Testis (tissue), 2 donors: ENCODE data around the gene ICE2.

Experiments
- CTCF ChIP-seq, 3 experiments: fragments of 450-650 bp in 2 of 3; fragments of 200-600 bp in 1 of 3; sonication (generic) in 1 of 3; IDR thresholded peaks; one replicate each; pipeline ENCODE4 v1.5.1; 2016 to 2019; ENCODE audit warnings: antibody characterized with exemption in 3 of 3, mild to moderate bottlenecking in 2 of 3, moderate library complexity in 1 of 3
- POLR2A ChIP-seq: fragments of 450-650 bp; IDR thresholded peaks from one replicate; pipeline ENCODE4 v1.6.1; 2017; ENCODE audit warnings: antibody characterized with exemption, mild to moderate bottlenecking, moderate library complexity

DNA sequence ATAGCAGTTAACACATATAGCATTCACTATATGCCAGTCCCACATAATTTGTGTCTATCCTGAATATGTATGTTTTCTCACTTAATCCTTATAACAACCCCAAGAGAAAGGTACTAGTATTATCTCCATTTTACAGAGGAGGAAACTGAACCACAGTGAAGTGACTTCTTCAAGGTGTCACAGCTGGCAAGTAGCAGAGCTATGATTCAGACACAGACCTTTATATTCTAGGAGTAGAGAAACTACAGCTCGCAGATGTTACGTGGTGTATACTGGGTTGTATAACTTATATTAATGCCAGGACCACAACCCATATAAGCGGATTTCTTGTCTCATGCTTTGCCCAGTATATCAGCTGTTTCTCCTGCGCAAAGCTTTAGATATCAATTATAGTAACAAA lies 29.5 kb upstream of the ICE2 start:
- TF ChIP-seq CTCF (IDR thresholded peaks at IDR 0.05) (no peak), POLR2A (no peak)
